Suppressor macrophage treated with lipopolysaccharide for 4 hours (primary cell): ENCODE data around the gene GRK5.
A peak's percentile ranks its signal among the peaks of the same experiment; 100 is the strongest.

Source experiments
- DNase-seq: peaks from one replicate; pipeline ENCODE4 v3.0.0-alpha.2; 2020

The GRK5 gene

GRCh38 chr10:119302591-119303253, 95.4 kb downstream of the GRK5 start:
- no peak for DNase-seq

- no peak for DNase-seq
Observed at GRCh38 chr10:119303886-119304285, 96.5 kb downstream of the GRK5 start.

- no peak for DNase-seq
Observed at GRCh38 chr10:119304541-119304940, 97.2 kb downstream of the GRK5 start.

- peak; percentile 40 for DNase-seq
Observed at GRCh38 chr10:119305860-119306513, 98.6 kb downstream of the GRK5 start.

- no peak for DNase-seq
Observed at GRCh38 chr10:119306514-119306951, 99.2 kb downstream of the GRK5 start.

GRCh38 chr10:119306986-119307392, 99.6 kb downstream of the GRK5 start:
- DNase-seq, result no peak

- no peak for DNase-seq
Observed at GRCh38 chr10:119308089-119308488, 100.7 kb downstream of the GRK5 start.

- DNase-seq, result no peak
Observed at GRCh38 chr10:119308551-119309422, 101.4 kb downstream of the GRK5 start.

GRCh38 chr10:119309423-119309770, 102.0 kb downstream of the GRK5 start:
- DNase-seq, result no peak

- DNase-seq, result peak; percentile 11
Observed at GRCh38 chr10:119310806-119311205, 103.4 kb downstream of the GRK5 start.

- no peak for DNase-seq
Observed at GRCh38 chr10:119312241-119312640, 104.9 kb downstream of the GRK5 start.

- DNase-seq, result no peak
Observed at GRCh38 chr10:119313024-119313423, 105.7 kb downstream of the GRK5 start.

GRCh38 chr10:119313644-119314043, 106.3 kb downstream of the GRK5 start:
- no peak for DNase-seq

GRCh38 chr10:119314061-119314460, 106.7 kb downstream of the GRK5 start:
- DNase-seq, result no peak

- DNase-seq, result no peak
Observed at GRCh38 chr10:119314486-119314885, 107.1 kb downstream of the GRK5 start.

GRCh38 chr10:119315128-119316001, 108.0 kb downstream of the GRK5 start:
- DNase-seq, result peak; percentile 29

GRCh38 chr10:119316002-119316358, 108.6 kb downstream of the GRK5 start:
- no peak for DNase-seq

- DNase-seq, result no peak
Observed at GRCh38 chr10:119316729-119317097, 109.3 kb downstream of the GRK5 start.

GRCh38 chr10:119318411-119319160, 111.2 kb downstream of the GRK5 start:
- DNase-seq, result no peak

- no peak for DNase-seq
Observed at GRCh38 chr10:119319161-119319919, 112.0 kb downstream of the GRK5 start.

- DNase-seq, result no peak
Observed at GRCh38 chr10:119319920-119320258, 112.5 kb downstream of the GRK5 start.
